A673 (cell line): ENCODE results near the gene MAD2L2.

ENCODE experiments used
- EZH2 ChIP-seq: fragments of 200-600 bp; sonication (generic); IDR thresholded peaks from 2 replicates; pipeline ENCODE4 v1.6.1; 2017; ENCODE audit warnings: borderline replicate concordance, low read depth, mild to moderate bottlenecking, mixed read lengths, antibody characterized with exemption, low read length; ENCODE audit not compliant: poor library complexity, severe bottlenecking
- TF ChIP-seq, protein P1 (sequence below): fragments of 300-800, 200-600 bp; sonication (generic); conservative IDR thresholded peaks from 2 replicates; pipeline ENCODE4 v1.5.1; 2017; ENCODE audit warnings: low read depth, mild to moderate bottlenecking, antibody characterized with exemption, low read length, moderate library complexity, mixed read lengths

GRCh38 chr1:11729155-11729497 lies 48.2 kb upstream of the MAD2L2 start:
- TF ChIP-seq, protein P1, sequence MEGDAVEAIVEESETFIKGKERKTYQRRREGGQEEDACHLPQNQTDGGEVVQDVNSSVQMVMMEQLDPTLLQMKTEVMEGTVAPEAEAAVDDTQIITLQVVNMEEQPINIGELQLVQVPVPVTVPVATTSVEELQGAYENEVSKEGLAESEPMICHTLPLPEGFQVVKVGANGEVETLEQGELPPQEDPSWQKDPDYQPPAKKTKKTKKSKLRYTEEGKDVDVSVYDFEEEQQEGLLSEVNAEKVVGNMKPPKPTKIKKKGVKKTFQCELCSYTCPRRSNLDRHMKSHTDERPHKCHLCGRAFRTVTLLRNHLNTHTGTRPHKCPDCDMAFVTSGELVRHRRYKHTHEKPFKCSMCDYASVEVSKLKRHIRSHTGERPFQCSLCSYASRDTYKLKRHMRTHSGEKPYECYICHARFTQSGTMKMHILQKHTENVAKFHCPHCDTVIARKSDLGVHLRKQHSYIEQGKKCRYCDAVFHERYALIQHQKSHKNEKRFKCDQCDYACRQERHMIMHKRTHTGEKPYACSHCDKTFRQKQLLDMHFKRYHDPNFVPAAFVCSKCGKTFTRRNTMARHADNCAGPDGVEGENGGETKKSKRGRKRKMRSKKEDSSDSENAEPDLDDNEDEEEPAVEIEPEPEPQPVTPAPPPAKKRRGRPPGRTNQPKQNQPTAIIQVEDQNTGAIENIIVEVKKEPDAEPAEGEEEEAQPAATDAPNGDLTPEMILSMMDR = no peak
- no peak for TF ChIP-seq EZH2
